Ishikawa (cell line): ENCODE data around the gene TBC1D4.

ENCODE experiments used
- CREB1 ChIP-seq: IDR thresholded peaks from 2 replicates; pipeline ENCODE4 v1.6.1; 2012; ENCODE audit warnings: low read depth
- FOXM1 ChIP-seq: IDR thresholded peaks from 2 replicates; pipeline ENCODE4 v1.6.1; 2012; ENCODE audit warnings: low read depth, borderline replicate concordance
- RAD21 ChIP-seq: IDR thresholded peaks from 2 replicates; pipeline ENCODE4 v1.6.1; 2012; ENCODE audit warnings: low read depth
- ZBTB7A ChIP-seq: IDR thresholded peaks from 2 replicates; pipeline ENCODE4 v1.6.1; 2012; ENCODE audit warnings: low read depth

DNA sequence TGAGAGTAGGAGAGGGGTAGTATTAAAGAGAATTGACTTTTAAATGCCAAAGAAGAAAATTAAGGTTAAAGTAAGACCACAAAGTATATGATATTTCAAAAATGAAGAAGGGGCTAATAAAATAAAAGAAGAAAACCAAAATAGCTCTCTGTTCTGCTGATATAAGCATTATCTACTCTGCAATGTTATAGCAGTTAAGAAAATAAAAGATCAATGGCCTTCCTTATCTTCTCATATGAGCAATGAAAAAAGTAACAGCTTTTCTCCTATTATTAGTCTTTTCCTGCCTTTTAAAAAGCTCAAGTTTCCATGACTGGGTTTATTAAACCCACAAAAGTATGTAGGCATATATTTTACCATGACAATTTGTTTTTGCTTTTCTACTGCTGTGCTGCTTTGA lies 126.4 kb downstream of the TBC1D4 start:
- no peak for TF ChIP-seq RAD21
- no peak for TF ChIP-seq FOXM1
- TF ChIP-seq ZBTB7A: no peak
- no peak for TF ChIP-seq CREB1
